OCI-LY1 (cell line): ENCODE results near the gene AOAH.

ENCODE experiments used
- H2AFZ ChIP-seq: fragments of 200-600 bp; sonication (generic), shearing (Covaris generic); 2 replicates; pipeline ENCODE4 v1.6.0; 2014; ENCODE audit warnings: antibody characterized with exemption, mild to moderate bottlenecking, low read length
- H3F3A ChIP-seq: fragments of 200-600 bp; sonication (generic), shearing (Covaris generic); 2 replicates; pipeline ENCODE4 v1.6.0; 2014; ENCODE audit warnings: mild to moderate bottlenecking, antibody characterized with exemption, low read length, moderate library complexity; ENCODE audit not compliant: insufficient read depth
- H3K27ac ChIP-seq: fragments of 200-600 bp; sonication (generic); 2 replicates; pipeline ENCODE4 v1.5.1; 2014; ENCODE audit warnings: low read length, mixed run types, mild to moderate bottlenecking, low read depth; ENCODE audit not compliant: poor library complexity, severe bottlenecking
- H3K27me3 ChIP-seq: fragments of 200-600 bp; sonication (generic); 2 replicates; pipeline ENCODE4 v1.6.0; 2014; ENCODE audit warnings: antibody characterized with exemption, mild to moderate bottlenecking, low read length, moderate library complexity; ENCODE audit not compliant: insufficient read depth
- H3K36me3 ChIP-seq: fragments of 200-600 bp; sonication (generic); 2 replicates; pipeline ENCODE4 v1.6.1; 2014; ENCODE audit warnings: mild to moderate bottlenecking, antibody characterized with exemption, low read length, moderate library complexity, mixed read lengths; ENCODE audit not compliant: insufficient read depth
- H3K4me1 ChIP-seq: fragments of 200-600 bp; sonication (generic); 2 replicates; pipeline ENCODE4 v1.5.1; 2014; ENCODE audit warnings: mild to moderate bottlenecking, low read length, moderate library complexity; ENCODE audit not compliant: insufficient read depth, severe bottlenecking
- H3K4me2 ChIP-seq: fragments of 200-600 bp; sonication (generic), shearing (Covaris generic); 2 replicates; pipeline ENCODE4 v1.6.1; 2014; ENCODE audit warnings: low read length
- H3K4me3 ChIP-seq: fragments of 200-600 bp; sonication (generic); 2 replicates; pipeline ENCODE4 v1.5.1; 2014; ENCODE audit warnings: low read length, low read depth, mild to moderate bottlenecking, mixed read lengths; ENCODE audit not compliant: poor library complexity, severe bottlenecking
- H3K79me2 ChIP-seq: fragments of 200-600 bp; shearing (Covaris generic); 2 replicates; pipeline ENCODE4 v1.6.1; 2016; ENCODE audit warnings: mixed run types, low read length, mixed read lengths; ENCODE audit not compliant: insufficient read depth
- H3K9ac ChIP-seq: fragments of 200-600 bp; sonication (generic), shearing (Covaris generic); 2 replicates; pipeline ENCODE4 v1.6.1; 2014; ENCODE audit warnings: mild to moderate bottlenecking, low read length, mixed read lengths
- H3K9me2 ChIP-seq: fragments of 200-600 bp; sonication (generic), shearing (Covaris generic); 2 replicates; pipeline ENCODE4 v1.6.1; 2014; ENCODE audit warnings: low read depth, mild to moderate bottlenecking, low read length, mixed read lengths
- H3K9me3 ChIP-seq: fragments of 200-600 bp; shearing (Covaris generic); 2 replicates; pipeline ENCODE4 v1.6.1; 2014; ENCODE audit warnings: low read length, mixed read lengths
- H4K20me1 ChIP-seq: fragments of 200-600 bp; sonication (generic), shearing (Covaris generic); 2 replicates; pipeline ENCODE4 v1.6.0; 2016; ENCODE audit warnings: mild to moderate bottlenecking, low read length; ENCODE audit not compliant: insufficient read depth
- EZH2 ChIP-seq: fragments of 200-600 bp; sonication (generic), shearing (Covaris generic); IDR thresholded peaks from 2 replicates; pipeline ENCODE4 v1.8.0; 2017; ENCODE audit warnings: borderline replicate concordance, mixed run types, mild to moderate bottlenecking, antibody characterized with exemption, low read length, moderate library complexity, mixed read lengths
- TF ChIP-seq, protein P1 (sequence below): fragments of 200-600 bp; sonication (generic), shearing (Covaris generic); IDR thresholded peaks from 2 replicates; pipeline ENCODE4 v1.5.1; 2017; ENCODE audit warnings: mild to moderate bottlenecking, antibody characterized with exemption, low read length, moderate library complexity, mixed read lengths

The AOAH gene

DNA sequence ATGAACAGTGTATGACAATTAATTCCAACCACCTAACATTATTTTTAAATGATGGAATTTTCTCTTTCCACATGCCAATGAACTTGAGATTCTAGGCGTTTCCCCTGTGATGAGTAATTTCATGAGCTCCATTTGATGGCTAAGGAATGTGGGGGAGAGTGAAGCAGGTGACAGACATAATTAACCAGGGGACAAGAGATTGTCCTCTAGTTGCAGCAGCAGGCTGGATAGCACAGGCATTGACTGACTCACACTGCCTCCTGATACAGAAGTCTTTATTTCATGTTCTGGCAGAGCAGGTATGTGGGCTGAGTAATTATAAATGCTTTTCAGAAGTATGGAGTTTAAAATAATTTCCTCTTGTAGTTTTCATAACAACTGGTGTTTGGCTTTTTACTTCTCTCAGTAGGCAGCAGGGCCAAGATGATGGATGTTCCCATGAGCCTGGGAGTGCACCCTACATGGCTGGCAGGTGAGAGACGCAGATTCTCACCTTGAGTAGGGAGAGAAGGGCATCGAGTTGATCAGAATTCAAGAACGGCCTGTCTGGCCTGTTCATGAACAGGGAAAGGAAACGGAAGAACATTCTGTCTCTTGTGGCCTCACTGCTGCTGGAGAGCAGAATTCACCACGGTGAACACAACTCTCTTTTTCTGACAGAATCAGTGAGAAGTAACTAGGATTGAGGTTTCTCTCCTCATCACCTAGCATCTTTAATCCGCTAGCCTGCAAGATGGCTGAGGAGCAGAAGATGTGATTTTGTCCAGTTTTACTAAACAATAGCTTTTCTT is 118.8 kb downstream of the AOAH start:
- no peak overlapping the region for H2AFZ ChIP-seq
- H3K9ac ChIP-seq, result no peak overlapping the region
- no peaks in the 10 kb centered on the region for H4K20me1 ChIP-seq
- H3K4me1 ChIP-seq, result no peaks in the 10 kb centered on the region
- H3F3A ChIP-seq, result no peaks in the 10 kb centered on the region
- no peak overlapping the region for H3K4me3 ChIP-seq
- no peaks in the 10 kb centered on the region for H3K36me3 ChIP-seq
- no peak overlapping the region for H3K4me2 ChIP-seq
- no peak overlapping the region for H3K27ac ChIP-seq
- no peaks in the 10 kb centered on the region for H3K27me3 ChIP-seq
- H3K79me2 ChIP-seq, result no peaks in the 10 kb centered on the region
- no peaks in the 10 kb centered on the region for H3K9me2 ChIP-seq
- no peaks in the 10 kb centered on the region for H3K9me3 ChIP-seq
- no peak for TF ChIP-seq EZH2

DNA sequence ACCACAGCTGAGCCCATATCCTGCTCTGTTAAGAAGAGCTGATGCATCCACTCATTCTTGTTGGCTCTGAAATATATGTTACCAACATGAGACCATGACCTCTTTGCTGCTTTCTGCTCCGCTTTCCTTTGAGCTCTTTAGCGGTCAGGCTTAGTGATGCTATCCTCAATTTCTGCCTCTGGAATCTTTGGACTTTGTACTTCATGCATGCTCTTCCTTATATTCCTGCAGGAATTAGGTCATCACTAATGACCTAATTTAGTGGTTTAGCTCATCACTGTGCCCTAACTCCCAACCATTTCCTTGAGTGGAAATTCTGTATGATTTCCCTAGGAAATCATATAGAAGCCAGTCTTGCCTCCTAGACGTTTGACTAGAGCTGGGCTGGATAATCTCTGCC is 119.5 kb downstream of the AOAH start:
- no peak overlapping the region for H3K4me3 ChIP-seq
- H3K9me3 ChIP-seq, result no peaks in the 10 kb centered on the region
- H3K27me3 ChIP-seq, result no peaks in the 10 kb centered on the region

DNA sequence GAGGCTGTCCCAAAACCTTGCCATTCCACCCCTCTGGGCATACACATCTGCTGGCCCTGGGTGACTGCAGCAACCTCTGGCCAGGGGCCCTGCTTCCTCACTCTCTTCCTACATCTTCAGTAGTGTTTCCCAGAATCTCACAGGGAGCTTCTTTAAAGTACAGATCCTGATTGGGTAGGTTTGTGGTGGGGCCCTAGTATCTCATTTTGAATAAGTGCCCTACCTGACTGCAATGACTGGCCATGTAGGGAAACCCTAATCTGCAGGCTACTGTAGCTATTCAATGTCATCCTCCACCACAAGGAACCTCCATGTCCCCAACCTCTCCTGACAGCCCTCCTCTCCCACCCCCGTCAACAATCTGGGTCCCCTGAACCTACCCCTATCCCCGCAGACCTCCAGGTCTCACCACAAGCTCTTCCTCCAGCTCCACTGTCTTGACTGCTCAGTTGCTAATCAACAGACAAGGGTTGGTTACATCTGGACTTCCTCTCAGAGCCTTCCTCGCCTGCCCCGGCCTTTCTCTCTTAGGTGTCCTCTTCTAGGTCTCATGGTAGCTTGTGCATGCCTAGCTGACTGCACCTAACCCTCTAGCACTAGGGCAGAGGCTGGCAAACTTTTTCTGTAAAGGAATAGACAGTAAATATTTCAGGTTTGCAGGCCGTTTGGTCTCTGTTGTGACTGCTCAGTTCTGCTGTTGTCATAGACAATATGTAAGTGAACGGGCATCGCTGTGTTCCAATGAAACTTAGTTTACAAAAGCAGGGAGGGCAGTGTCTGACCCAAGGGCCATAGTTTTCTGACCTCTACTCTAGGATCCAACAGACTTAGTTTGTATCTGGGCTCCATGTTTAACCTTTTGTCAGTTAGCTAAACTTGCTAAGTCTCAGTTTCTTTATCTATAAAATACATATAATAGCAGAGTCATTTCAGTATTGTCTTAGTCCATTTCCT is 121.1 kb downstream of the AOAH start:
- no peak overlapping the region for H3K4me2 ChIP-seq
- H3K27ac ChIP-seq, result no peak overlapping the region
- H3K4me3 ChIP-seq, result no peak overlapping the region
- no peaks in the 10 kb centered on the region for H3K4me1 ChIP-seq
- no peak for TF ChIP-seq EZH2
- TF ChIP-seq, protein P1, sequence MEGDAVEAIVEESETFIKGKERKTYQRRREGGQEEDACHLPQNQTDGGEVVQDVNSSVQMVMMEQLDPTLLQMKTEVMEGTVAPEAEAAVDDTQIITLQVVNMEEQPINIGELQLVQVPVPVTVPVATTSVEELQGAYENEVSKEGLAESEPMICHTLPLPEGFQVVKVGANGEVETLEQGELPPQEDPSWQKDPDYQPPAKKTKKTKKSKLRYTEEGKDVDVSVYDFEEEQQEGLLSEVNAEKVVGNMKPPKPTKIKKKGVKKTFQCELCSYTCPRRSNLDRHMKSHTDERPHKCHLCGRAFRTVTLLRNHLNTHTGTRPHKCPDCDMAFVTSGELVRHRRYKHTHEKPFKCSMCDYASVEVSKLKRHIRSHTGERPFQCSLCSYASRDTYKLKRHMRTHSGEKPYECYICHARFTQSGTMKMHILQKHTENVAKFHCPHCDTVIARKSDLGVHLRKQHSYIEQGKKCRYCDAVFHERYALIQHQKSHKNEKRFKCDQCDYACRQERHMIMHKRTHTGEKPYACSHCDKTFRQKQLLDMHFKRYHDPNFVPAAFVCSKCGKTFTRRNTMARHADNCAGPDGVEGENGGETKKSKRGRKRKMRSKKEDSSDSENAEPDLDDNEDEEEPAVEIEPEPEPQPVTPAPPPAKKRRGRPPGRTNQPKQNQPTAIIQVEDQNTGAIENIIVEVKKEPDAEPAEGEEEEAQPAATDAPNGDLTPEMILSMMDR, result no peak
- no peaks in the 10 kb centered on the region for H3K9me3 ChIP-seq
- H3K27me3 ChIP-seq, result no peaks in the 10 kb centered on the region
- H3K79me2 ChIP-seq, result no peaks in the 10 kb centered on the region
- no peaks in the 10 kb centered on the region for H4K20me1 ChIP-seq
- no peaks in the 10 kb centered on the region for H3K36me3 ChIP-seq
- no peak overlapping the region for H2AFZ ChIP-seq
- H3F3A ChIP-seq, result no peaks in the 10 kb centered on the region
- no peaks in the 10 kb centered on the region for H3K9me2 ChIP-seq
- H3K9ac ChIP-seq, result no peak overlapping the region

More for the DNA sequence above, 119.5 kb downstream of the AOAH start:
- Histone ChIP-seq H3K27ac (no peak overlapping the region), H4K20me1 (no peaks in the 10 kb centered on the region), H3K4me1 (no peaks in the 10 kb centered on the region), H3K9ac (no peak overlapping the region), H3K79me2 (no peaks in the 10 kb centered on the region), H3K9me2 (no peaks in the 10 kb centered on the region), H3K4me2 (no peak overlapping the region), H3F3A (no peaks in the 10 kb centered on the region), H3K36me3 (no peaks in the 10 kb centered on the region), H2AFZ (no peak overlapping the region)
- TF ChIP-seq, protein P1, result no peak
- TF ChIP-seq EZH2, result no peak
